ENCODE measurements around the gene ACTR8. TPM values are rescaled to one million over a fixed set of nuclear protein-coding genes. Genes with fewer than 3 reads are reported as not detected.

ACTR8 gene
- total and polyA plus RNA-seq, 2 of the 13 experiments (the other 11 are each of a cell fraction or from before 2014, with no cell fraction given), result 15.5 to 29.0 TPM

DNA sequence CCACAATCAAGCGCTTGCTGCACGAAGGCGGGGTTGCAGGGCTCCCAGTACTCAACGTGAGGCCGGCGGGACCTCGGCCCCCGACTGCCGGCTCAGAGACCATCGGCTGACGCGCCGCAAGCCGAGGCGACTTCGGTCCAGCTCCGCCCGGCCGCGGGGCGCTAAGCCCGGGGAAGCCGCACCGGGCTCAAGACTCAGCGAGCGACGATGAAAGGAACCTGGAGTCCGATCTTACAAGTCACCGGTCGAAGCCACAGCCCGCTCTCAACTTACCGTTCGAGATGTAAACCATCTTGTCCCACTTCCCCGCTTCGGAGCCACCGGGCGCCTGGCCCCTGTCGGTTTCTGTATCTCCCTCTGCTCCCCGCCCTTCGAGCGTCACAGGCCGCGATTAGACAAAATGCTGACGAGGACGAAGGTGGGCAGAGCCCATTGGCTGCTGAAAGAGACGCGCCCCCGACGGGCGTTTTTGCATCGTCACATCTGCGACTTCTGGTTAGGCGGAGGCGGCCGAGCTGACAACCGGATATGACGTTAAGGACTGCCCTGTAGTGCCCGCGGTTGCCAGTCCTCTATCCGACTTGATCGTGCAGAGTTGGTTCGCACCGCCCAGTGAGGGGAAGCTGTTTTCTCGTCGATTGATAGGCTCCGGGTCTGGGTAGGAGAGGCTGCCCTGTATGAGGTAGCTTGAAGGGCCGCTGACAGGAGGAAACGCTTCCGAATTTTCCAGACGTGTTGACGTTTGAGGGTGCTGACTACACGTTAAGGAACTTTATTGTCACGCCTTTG lies 9.7 kb upstream of the ACTR8 start, which contains the start of gene SELENOK (continued):
- TF ChIP-seq HIC2 (CRISPR knock-in tag; IDR thresholded peaks at IDR 0.05; ENCODE audit: low read depth), result no peak
- 0 out of 2 replicates have a peak, but pooled peaks have one; percentile 5 for TF ChIP-seq MIER2 (CRISPR knock-in tag; IDR thresholded peaks at IDR 0.05)
- TF ChIP-seq EP300 (IDR thresholded peaks at IDR 0.05; ENCODE audit: low read depth in 2 of 2, low read length in 2 of 2), result no peak
- TF ChIP-seq EP300 (CRISPR knock-in tag; IDR thresholded peaks at IDR 0.05; ENCODE audit: borderline replicate concordance), result no peak
- no peak for TF ChIP-seq DBP (CRISPR knock-in tag; IDR thresholded peaks at IDR 0.05; ENCODE audit: not compliant biosample characterization)
- TF ChIP-seq ZFYVE20 (CRISPR knock-in tag; IDR thresholded peaks at IDR 0.05; ENCODE audit: borderline replicate concordance, low read depth), result no peak
- no peak for TF ChIP-seq ZNF577 (CRISPR knock-in tag; IDR thresholded peaks at IDR 0.05; ENCODE audit: borderline replicate concordance, low read depth)
- TF ChIP-seq CHD2 (IDR thresholded peaks at IDR 0.05; ENCODE audit: low read depth, low read length), result no peak
- no peak for TF ChIP-seq LBX2 (CRISPR knock-in tag; IDR thresholded peaks at IDR 0.05; ENCODE audit: borderline replicate concordance)
- no peak for TF ChIP-seq ZNF879 (CRISPR knock-in tag; IDR thresholded peaks at IDR 0.05)
- TF ChIP-seq TBP (CRISPR knock-in tag; IDR thresholded peaks at IDR 0.05), result no peak
- 0 out of 2 replicates have a peak, but pooled peaks have one; percentile 73 for TF ChIP-seq RFXANK (CRISPR knock-in tag; IDR thresholded peaks at IDR 0.05)
- no peak for TF ChIP-seq NKX3-1 (CRISPR knock-in tag; IDR thresholded peaks at IDR 0.05)
- TF ChIP-seq, protein P1, sequence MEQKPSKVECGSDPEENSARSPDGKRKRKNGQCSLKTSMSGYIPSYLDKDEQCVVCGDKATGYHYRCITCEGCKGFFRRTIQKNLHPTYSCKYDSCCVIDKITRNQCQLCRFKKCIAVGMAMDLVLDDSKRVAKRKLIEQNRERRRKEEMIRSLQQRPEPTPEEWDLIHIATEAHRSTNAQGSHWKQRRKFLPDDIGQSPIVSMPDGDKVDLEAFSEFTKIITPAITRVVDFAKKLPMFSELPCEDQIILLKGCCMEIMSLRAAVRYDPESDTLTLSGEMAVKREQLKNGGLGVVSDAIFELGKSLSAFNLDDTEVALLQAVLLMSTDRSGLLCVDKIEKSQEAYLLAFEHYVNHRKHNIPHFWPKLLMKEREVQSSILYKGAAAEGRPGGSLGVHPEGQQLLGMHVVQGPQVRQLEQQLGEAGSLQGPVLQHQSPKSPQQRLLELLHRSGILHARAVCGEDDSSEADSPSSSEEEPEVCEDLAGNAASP (CRISPR knock-in tag; IDR thresholded peaks at IDR 0.05; ENCODE audit: borderline replicate concordance), result no peak
- no peak for TF ChIP-seq ZKSCAN8 (CRISPR knock-in tag; IDR thresholded peaks at IDR 0.05; ENCODE audit: borderline replicate concordance)
- TF ChIP-seq ZSCAN5A (CRISPR knock-in tag; IDR thresholded peaks at IDR 0.05; ENCODE audit: borderline replicate concordance), result no peak
- TF ChIP-seq KDM5B (CRISPR knock-in tag; IDR thresholded peaks at IDR 0.05; ENCODE audit: borderline replicate concordance), result peak; percentile 74; the same call in 1 of the 2 replicates
- TF ChIP-seq ZFP41 (CRISPR knock-in tag; IDR thresholded peaks at IDR 0.05; ENCODE audit: borderline replicate concordance), result no peak
- TF ChIP-seq, protein P2, sequence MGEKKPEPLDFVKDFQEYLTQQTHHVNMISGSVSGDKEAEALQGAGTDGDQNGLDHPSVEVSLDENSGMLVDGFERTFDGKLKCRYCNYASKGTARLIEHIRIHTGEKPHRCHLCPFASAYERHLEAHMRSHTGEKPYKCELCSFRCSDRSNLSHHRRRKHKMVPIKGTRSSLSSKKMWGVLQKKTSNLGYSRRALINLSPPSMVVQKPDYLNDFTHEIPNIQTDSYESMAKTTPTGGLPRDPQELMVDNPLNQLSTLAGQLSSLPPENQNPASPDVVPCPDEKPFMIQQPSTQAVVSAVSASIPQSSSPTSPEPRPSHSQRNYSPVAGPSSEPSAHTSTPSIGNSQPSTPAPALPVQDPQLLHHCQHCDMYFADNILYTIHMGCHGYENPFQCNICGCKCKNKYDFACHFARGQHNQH (CRISPR knock-in tag; IDR thresholded peaks at IDR 0.05), result no peak; the same call in 1 of the 2 replicates
- TF ChIP-seq ZNF780A (CRISPR knock-in tag; IDR thresholded peaks at IDR 0.05), result no peak
- no peak for TF ChIP-seq ZNF691 (CRISPR knock-in tag; IDR thresholded peaks at IDR 0.05; ENCODE audit: borderline replicate concordance, low read depth)

Measured in HepG2 (cell line).